Gastrocnemius medialis (tissue), 4 donors: Measurements from ENCODE around the gene CEP70. TPM values are rescaled to one million over a fixed set of nuclear protein-coding genes. Genes with fewer than 3 reads are reported as not detected.
"Not testable (repeated sequence)": the region's sequence is repeated elsewhere in the genome, so short reads cannot be mapped to it uniquely, and the experiment has no call there.

Experiments used
- ATAC-seq, 2 donors: fragments of 150-250 bp; one replicate each; pipeline ENCODE4 v1.9.1; 2016
- DNase-seq, 2 donors: peaks; one replicate each; pipeline ENCODE4 v3.0.0-alpha.2; 2019
- H3K27ac ChIP-seq, 4 donors: fragments of 200-600 bp; sonication (generic); 1 replicate in 1 of 4; 2 replicates in 3 of 4; pipeline ENCODE4 v1.5.1; 2016 to 2018; ENCODE audit warnings: mild to moderate bottlenecking in 2 of 4, moderate library complexity in 1 of 4
- H3K27me3 ChIP-seq, 3 donors: fragments of 200-600 bp; sonication (generic) in 2 of 3; 1 replicate in 1 of 3; 2 replicates in 2 of 3; pipeline versions ENCODE4 v1.5.1 to v1.6.0; 2016 to 2019; ENCODE audit warnings: mild to moderate bottlenecking in 1 of 3, moderate library complexity in 1 of 3
- H3K36me3 ChIP-seq, 2 donors: fragments of 200-600 bp; sonication (generic) in 1 of 2; one replicate each; pipeline ENCODE4 v1.5.1; 2017 to 2018
- H3K4me1 ChIP-seq, 2 donors: fragments of 200-600 bp; sonication (generic) in 1 of 2; one replicate each; pipeline ENCODE4 v1.5.1; 2016 to 2017; ENCODE audit warnings: mild to moderate bottlenecking in 2 of 2
- H3K4me3 ChIP-seq, 4 donors: fragments of 200-600 bp; sonication (generic) in 3 of 4; 1 replicate in 1 of 4; 2 replicates in 3 of 4; pipeline ENCODE4 v1.5.1; 2016 to 2019; ENCODE audit warnings: mild to moderate bottlenecking in 2 of 4
- H3K9me3 ChIP-seq, 3 donors: fragments of 200-600 bp; sonication (generic) in 2 of 3; 1 replicate in 1 of 3; 2 replicates in 2 of 3; pipeline ENCODE4 v1.5.1; 2016 to 2019
- POLR2A ChIP-seq, 2 donors: fragments of 450-650 bp; IDR thresholded peaks; one replicate each; pipeline ENCODE4 v1.6.1; 2017; ENCODE audit warnings: antibody characterized with exemption in 2 of 2, mild to moderate bottlenecking in 2 of 2, moderate library complexity in 2 of 2
- in situ Hi-C, 4 donors: fragments of 200-750 bp; cut with MboI; loops; one replicate each; pipeline versions ENCODE4 v1.15.0 to v1.8.0; 2017; ENCODE audit warnings: low sequenced_read_pairs in 4 of 4
- intact Hi-C: fragments of 100-400 bp; cut with DNase I; formaldehyde crosslinking; loops from one replicate; pipeline ENCODE4 v1.15.1; 2023; ENCODE audit warnings: low total_unique reads
- total RNA-seq, 4 donors: library from RNA; depleted of rRNA; stranded (reverse); fragments of >200 nt; gene quantifications; one replicate each; pipeline versions ENCODE4 v1.1.0 to v1.2.3, GENCODE V29; 2016
- TF ChIP-seq, protein P1 (sequence below), 5 experiments: fragments of 450-650 bp in 3 of 5; fragments of 200-600 bp in 2 of 5; sonication (generic) in 2 of 5; IDR thresholded peaks in 4 of 5; conservative IDR thresholded peaks in 1 of 5; 1 replicate in 4 of 5; 2 replicates in 1 of 5; pipeline ENCODE4 v1.5.1; 2016 to 2019; ENCODE audit warnings: antibody characterized with exemption in 5 of 5, mild to moderate bottlenecking in 3 of 5, moderate library complexity in 3 of 5

The CEP70 gene
- total RNA-seq, 4 donors from 2014 or later: 9.8 to 17.4 (median 12.3) TPM

DNA sequence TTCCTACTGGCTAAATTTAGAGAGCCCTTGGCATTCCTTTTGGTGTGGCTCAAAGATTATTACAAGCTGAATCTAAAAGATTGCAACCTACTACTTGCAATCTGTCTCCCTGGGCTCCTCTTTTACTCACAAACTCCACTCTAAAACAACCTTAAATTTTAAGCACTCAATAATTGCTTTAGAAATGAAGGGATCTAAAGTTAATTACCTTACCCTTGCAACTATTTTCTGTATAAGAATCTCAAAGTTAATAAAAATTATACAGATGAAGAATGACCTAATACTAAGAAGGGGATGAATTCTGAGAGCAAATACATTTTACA lies 99.5 kb downstream of the CEP70 start:
- H3K27me3 ChIP-seq: no peaks in the 10 kb centered on the region
- peak overlapping the region; percentile 71 to 85 (median 82) for H3K27ac ChIP-seq
- ATAC-seq (no peak), DNase-seq (peak in 1 of 2 donors; percentile 54)
- H3K4me1 ChIP-seq: peaks cover 36 to 38% of the 10 kb centered on the region in 2 donors
- intact Hi-C loops: loop anchor here (2.0 to 10.0 kb wide), 3 partner anchors 26 to 310 kb away; partner anchors contain the start of gene ARMC8
- H3K4me3 ChIP-seq: no peak overlapping the region
- no peaks in the 10 kb centered on the region for H3K9me3 ChIP-seq
- in situ Hi-C loops: no loop called here
- no peaks in the 10 kb centered on the region for H3K36me3 ChIP-seq
- TF ChIP-seq, protein P1, sequence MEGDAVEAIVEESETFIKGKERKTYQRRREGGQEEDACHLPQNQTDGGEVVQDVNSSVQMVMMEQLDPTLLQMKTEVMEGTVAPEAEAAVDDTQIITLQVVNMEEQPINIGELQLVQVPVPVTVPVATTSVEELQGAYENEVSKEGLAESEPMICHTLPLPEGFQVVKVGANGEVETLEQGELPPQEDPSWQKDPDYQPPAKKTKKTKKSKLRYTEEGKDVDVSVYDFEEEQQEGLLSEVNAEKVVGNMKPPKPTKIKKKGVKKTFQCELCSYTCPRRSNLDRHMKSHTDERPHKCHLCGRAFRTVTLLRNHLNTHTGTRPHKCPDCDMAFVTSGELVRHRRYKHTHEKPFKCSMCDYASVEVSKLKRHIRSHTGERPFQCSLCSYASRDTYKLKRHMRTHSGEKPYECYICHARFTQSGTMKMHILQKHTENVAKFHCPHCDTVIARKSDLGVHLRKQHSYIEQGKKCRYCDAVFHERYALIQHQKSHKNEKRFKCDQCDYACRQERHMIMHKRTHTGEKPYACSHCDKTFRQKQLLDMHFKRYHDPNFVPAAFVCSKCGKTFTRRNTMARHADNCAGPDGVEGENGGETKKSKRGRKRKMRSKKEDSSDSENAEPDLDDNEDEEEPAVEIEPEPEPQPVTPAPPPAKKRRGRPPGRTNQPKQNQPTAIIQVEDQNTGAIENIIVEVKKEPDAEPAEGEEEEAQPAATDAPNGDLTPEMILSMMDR (IDR thresholded peaks at IDR 0.05 in 4 of 5, conservative IDR thresholded peaks at IDR 0.05 in 1 of 5): no peak
- TF ChIP-seq POLR2A (IDR thresholded peaks at IDR 0.05): no peak

DNA sequence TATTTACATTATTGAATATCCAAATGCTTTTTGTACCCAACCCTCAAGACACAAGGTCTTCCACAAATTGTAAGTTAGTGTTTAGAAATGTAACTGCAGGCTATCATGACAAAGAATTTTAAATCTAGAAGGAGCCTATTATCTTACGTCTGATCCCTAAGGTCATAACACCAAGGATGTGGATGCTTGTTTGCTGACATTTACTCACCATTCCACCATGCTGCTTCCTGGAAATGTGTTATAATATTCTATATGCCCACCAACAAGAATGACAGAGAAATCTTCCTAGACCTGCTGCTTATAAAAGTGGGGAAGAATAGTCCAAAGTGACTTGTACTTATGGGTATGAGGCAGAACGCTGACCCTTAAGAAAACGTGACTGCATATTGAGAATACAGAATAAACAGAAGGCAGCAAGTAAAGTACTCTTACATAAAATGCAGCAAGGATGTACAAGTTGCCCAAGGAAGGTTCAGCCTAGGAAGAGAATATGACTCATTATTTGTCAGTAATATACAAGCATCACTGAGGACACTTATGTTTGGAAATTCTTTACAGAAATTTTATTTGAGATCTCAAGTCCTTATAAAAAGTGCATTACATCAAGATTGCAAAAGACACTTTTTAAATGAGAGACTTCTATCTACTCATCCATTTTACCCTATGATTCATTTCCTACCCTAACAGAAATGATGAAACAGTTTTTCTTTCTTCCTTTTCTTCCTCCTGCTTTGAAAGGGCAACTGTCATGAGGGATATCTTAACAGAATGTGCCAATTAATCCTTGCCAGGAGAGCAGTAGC lies 100.1 kb downstream of the CEP70 start:
- H3K36me3 ChIP-seq: no peaks in the 10 kb centered on the region
- no peak for TF ChIP-seq POLR2A (IDR thresholded peaks at IDR 0.05)
- ATAC-seq (peak; percentile 95), DNase-seq (no peak)
- peak overlapping the region; percentile 71 to 85 (median 82) for H3K27ac ChIP-seq
- H3K27me3 ChIP-seq: no peaks in the 10 kb centered on the region
- H3K4me3 ChIP-seq: no peak overlapping the region
- in situ Hi-C loops (no loop called here), intact Hi-C loops (loop anchor here (2.0 to 10.0 kb wide), 3 partner anchors 25 to 309 kb away; partner anchors contain the start of gene ARMC8)
- H3K4me1 ChIP-seq: peaks cover 36 to 38% of the 10 kb centered on the region in 2 donors
- no peaks in the 10 kb centered on the region for H3K9me3 ChIP-seq

DNA sequence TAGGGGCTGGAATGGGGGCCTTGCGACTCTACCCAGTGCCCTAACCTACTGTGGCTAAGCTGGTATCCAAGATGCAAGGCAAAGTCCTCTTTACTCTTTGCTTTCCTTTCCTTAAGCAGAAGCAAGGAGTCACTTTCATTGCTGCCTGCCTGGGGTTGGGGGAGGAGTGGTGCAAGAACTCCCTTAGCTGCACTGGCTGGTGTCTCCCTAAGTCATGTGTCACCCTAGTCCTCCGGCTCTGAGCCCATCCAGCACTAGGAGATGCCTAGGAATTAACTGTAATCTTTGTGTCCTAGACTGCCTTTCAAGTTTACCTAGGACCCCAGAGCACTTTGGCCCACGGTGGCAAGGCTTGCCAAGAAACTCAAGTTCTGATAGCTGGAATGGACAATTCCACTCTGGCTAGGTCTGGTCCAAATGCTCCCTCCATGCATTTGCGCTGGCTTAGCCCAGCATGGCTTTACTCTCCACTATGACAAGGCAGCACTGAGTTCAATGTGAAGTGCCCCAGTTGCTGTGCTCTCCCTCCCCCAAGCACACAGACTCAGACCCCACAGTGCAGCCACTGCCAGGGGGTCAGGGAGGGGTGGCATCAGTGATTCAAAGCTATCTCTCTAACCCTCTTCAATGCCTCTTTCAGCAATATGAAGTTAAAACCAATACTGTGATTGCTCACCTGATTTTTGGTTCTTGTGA lies 100.9 kb downstream of the CEP70 start:
- in situ Hi-C loops: no loop called here
- Histone ChIP-seq H3K27ac (peak overlapping the region; percentile 71 to 85 (median 82)), H3K9me3 (no peaks in the 10 kb centered on the region), H3K4me1 (peaks cover 36 to 38% of the 10 kb centered on the region in 2 donors), H3K4me3 (no peak overlapping the region), H3K27me3 (no peaks in the 10 kb centered on the region), H3K36me3 (no peaks in the 10 kb centered on the region)
- DNase-seq (peak; percentile 47 to 76), ATAC-seq (peak; percentile 71 to 72)
- intact Hi-C loops: loop anchor here (5.0 to 10.0 kb wide), 2 partner anchors 161 to 308 kb away; partner anchors contain the start of gene ARMC8
- TF ChIP-seq, protein P1 (IDR thresholded peaks at IDR 0.05 in 4 of 5, conservative IDR thresholded peaks at IDR 0.05 in 1 of 5): no peak
- no peak for TF ChIP-seq POLR2A (IDR thresholded peaks at IDR 0.05)

DNA sequence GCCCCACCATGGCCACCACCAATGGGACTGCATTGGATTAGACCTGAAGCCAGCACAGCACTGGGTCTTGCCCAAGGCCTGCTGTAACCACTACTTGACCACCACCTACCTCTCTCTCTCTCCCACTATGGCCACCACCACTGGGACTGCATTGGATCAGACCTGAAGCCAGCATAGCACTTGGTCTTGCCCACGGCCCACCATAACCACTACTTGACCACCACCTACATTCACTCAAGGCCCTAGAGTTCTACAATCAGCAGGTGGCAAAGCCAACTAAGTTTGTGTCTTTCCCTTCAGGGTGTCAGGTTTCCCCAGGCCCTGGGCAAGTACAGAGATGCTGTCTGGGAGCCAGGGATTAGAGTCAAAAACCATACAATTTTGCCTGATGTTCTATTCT lies 102.1 kb downstream of the CEP70 start:
- peak overlapping the region in 3 of 4 donors; percentile 80 to 85 (median 85) for H3K27ac ChIP-seq

DNA sequence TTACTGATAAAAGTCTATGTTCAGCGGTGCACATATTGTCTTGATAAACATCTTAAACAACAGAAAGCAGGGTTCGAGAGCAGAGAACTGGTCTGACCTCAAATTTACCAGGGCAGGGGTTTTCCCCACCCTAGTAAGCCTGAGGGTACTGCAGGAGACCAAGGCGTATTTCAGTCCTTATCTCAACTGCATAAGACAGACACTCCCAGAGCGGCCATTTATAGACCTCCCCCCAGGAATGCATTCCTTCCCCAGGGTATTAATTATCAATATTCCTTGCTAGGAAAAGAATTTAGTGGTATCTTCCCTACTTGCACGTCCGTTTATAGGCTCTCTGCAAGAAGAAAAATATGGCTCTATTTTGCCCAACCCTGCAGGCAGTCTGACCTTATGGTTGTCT lies 107.5 kb downstream of the CEP70 start:
- ATAC-seq, H3K36me3 ChIP-seq, in situ Hi-C loops, intact Hi-C loops, H3K9me3 ChIP-seq, DNase-seq, H3K4me3 ChIP-seq, H3K27me3 ChIP-seq, H3K4me1 ChIP-seq, H3K27ac ChIP-seq: not testable (repeated sequence)

More for the DNA sequence above, 102.1 kb downstream of the CEP70 start:
- Histone ChIP-seq H3K36me3 (no peaks in the 10 kb centered on the region), H3K27me3 (no peaks in the 10 kb centered on the region), H3K4me1 (peaks cover 36 to 38% of the 10 kb centered on the region in 2 donors), H3K4me3 (no peak overlapping the region), H3K9me3 (no peaks in the 10 kb centered on the region)
- no peak for TF ChIP-seq POLR2A (IDR thresholded peaks at IDR 0.05)
- TF ChIP-seq, protein P1 (IDR thresholded peaks at IDR 0.05 in 4 of 5, conservative IDR thresholded peaks at IDR 0.05 in 1 of 5): no peak
- intact Hi-C loops (loop anchor here (5.0 to 10.0 kb wide), 2 partner anchors 160 to 307 kb away; partner anchors contain the start of gene ARMC8), in situ Hi-C loops (no loop called here)
- no peak for ATAC-seq
- no peak for DNase-seq

GRCh38 chr3:138484672-138485071 lies 109.4 kb downstream of the CEP70 start:
- H3K36me3 ChIP-seq, ATAC-seq, H3K27ac ChIP-seq, DNase-seq, in situ Hi-C loops, H3K27me3 ChIP-seq, intact Hi-C loops, H3K9me3 ChIP-seq, H3K4me1 ChIP-seq, H3K4me3 ChIP-seq: not testable (repeated sequence)
